ENCODE data around the gene GANAB.
"Not testable (repeated sequence)": the region's sequence is repeated elsewhere in the genome, so short reads cannot be mapped to it uniquely, and the experiment has no call there.

GANAB gene

GRCh38 chr11:62645946-62646824 lies at the start of gene GANAB:
Gene GANAB (minus strand): TSS chr11:62646613. CDS start chr11:62646599, 14 bp downstream.
- DNase-seq, result peak; percentile 97 to 100

DNA sequence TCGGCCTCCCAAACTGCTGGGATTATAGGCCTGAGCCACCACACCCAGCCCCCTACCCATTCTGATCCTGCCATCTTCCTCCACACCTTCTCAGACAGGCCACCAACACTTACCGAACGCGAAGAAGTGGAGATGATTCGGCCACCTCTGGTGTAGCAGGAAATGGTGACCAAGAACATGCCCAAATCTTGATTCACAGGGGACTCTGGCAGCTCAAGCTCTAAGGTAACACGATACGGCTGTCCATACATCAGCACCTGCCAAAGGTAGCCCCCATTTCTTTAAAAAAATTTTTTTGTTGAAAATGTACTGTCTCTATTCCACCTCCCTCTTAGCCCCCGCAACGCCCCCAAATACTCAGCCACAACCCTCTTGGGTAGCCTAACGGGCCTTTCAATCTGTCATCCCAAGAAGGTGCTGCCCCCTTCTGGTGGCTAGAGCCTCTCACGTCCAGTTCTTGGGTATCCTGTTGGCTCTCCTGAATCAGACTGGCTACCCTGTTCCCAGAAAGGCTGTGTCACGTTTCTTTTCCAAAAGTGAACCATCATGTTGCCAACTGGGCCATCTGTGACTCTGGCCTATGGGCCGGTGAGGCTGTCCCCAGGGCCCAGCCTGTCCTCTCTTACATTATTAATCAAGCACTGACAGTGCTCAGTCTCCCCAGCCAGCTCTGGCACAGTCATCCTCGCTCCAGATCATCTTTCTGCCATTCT lies 48.2 kb upstream of the GANAB start:
- peak; percentile 66 to 87 for DNase-seq

- DNase-seq, result not testable (repeated sequence)
These were observed 47.2 kb upstream of the GANAB start for GRCh38 chr11:62693624-62694023.

DNA sequence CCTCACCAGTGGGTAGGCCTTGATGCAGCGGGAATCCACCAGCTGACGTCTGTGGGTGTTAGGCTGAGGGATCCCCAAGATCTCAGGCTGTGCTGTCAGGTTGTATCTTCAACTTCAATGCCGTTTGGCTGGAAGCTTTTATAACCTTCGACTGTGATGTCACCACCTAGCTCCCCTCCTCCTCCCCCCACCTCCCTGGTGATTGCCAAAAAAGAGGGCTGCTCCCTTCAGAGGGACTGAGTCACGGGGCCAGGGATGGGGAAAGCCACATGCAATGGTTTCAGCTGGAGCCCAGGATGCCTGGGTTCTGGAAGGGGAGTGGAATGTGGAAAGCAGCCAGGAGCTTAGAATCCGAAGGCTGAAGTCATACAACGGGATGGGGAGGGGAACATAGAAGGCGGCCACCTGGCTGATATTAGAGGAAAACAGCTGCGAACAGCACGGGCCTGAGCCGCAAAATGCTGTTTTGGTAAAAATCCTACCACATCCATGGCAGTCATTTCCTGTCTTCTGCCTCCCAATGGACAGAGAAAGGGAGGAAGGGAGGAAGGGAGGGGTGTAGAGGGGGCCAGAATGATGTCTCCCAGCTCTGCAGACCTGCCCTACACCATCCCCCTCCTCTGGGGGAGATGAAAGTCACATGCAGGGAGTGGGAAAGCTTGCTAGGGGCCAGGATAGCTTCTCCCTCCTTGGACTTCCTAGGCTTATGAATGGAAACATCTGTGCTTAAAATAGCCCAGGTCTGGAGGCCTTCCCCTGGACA lies 43.2 kb upstream of the GANAB start, which contains the start of gene LRRN4CL:
Gene LRRN4CL (minus strand): TSS at position 110 of the 763 bp plus-strand sequence. CDS start 1,022 bp downstream, outside the sequence.
- DNase-seq, result no peak

DNA sequence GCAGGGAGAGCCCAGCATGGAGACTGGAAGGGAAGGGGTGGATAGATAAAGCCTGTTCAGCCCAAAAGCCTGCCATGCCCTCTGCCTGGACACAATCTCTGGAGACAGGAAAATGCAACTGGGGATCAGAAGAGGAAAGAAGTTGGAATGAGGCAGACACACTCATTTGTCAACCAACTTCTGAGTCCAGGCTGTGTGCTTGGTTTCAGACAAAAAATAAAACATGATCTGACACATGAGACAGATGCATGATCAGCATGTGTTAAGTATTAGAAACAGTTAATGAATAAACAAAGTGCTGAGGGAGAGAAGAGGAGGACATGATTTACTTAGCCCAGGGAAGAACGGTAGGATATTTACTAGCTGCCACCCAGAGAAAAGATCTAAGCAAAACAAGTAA lies 42.1 kb upstream of the GANAB start:
- no peak for DNase-seq

DNA sequence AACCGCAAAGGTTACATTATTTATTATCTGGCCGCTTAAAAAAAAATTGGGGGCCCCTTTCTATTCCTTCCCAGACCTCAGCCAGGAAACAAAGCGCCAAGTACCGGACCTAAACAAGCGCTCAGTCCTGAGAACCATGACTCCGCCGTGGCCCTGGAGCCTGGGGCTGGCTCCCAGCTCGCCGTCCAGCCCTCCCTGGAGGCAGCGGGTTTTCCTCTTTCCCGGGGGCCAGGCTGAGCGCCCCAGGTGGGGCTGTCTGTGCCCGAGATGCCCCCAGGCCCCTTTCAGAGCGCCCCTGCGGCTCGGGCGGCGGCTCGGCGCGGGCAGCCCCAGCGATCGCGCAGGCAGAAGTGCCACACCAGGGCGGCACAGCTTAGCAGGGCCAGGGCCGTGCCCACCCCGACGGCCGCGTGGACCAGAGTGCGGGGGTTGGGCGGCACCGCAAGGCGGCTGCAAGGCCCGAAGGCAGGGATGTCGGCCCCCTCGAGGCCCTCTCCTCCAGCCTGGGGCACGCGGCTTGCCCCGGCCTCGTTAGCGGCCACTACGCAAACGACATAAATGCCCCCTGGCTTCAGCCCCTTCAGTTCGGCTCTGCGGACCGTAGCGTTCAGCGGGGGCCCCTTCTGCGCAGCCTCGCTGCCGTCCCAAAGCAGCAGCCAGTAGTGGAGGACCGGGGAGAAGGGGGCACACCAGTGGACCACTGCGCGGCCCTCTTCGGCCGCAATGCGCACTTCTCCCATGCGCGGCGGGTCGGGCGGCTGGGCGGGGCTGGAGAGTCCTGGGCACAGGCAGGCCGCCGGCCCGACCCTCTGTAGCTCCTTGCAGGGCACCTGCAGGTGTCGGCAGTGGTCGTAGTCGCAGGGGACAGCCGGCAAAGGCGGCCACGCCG lies 41.3 kb upstream of the GANAB start:
- no peak for DNase-seq

DNA sequence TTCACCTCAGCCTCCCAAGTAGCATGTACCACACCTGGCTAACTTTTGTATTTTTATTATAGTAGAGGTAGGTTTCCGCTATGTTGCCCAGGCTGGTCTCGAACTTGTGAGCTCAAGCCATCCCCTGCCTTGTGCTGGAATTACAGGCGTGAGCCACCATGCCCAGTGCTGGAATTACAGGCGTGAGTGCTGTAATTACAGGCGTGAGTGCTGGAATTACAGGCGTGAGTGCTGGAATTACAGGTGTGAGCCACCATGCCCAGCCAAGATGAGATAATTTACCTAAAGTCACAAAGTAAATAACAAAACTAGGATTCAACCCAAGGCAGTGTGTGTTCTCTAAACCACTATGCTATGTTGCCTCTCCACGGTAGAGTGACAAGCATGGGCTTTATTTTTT lies 36.1 kb upstream of the GANAB start:
- no peak for DNase-seq

- peak; percentile 53 to 85 for DNase-seq
These were observed 34.4 kb upstream of the GANAB start for GRCh38 chr11:62680825-62681240.

DNA sequence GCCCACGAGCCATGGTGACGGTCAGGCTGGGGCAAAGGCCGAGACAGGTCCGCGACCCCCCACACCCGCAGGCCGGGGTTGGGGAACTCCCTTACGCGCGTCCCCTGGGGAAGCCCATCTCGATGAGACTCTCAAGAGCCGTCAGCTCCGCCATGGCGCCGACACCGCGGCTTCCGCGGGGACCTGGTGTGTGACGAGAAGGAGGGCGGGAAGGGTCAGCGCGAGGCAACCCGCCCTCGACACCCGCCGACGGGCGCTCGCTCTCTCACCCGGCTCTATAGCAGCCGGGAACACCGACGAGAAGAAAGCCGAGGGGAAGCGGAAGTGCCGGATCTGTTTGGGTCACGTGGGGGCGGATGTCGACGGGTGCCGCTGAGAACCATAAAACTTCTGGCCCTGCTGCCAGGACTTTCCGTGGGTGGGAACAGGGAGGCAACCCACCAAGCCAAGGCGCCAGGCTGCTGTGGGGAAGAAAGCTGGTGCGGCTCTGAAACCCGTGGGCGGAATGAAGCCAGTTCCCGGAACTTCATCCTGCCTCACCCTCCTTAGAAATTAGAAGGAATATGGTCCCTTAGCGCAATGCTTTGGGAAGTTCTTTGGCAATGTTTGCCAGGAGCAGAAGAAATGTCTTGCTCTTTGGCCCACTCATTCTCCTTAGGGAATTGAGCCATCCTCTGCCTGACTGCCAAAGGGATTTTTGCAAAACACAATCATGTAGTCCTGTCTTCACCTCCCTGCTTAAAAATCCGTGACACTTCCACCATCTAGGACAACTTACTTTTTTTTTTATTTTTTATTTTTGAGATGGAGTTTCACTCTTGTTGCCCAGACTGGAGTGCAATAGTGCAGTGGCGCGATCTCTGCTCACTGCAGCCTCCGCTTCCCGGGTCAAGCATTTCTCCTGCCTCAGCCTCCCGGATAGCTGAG lies 32.6 kb upstream of the GANAB start, which contains the start of gene UBXN1:
Gene UBXN1 (minus strand): TSS at position 304 of the 927 bp plus-strand sequence. CDS start 150 bp downstream, at position 154.
- DNase-seq, result peak; percentile 87 to 94

- no peak for DNase-seq
These were observed 32.0 kb upstream of the GANAB start for GRCh38 chr11:62678433-62678769.

GRCh38 chr11:62677714-62678113 lies 31.3 kb upstream of the GANAB start:
- no peak for DNase-seq

GRCh38 chr11:62677156-62677555 lies 30.7 kb upstream of the GANAB start:
- no peak for DNase-seq

DNA sequence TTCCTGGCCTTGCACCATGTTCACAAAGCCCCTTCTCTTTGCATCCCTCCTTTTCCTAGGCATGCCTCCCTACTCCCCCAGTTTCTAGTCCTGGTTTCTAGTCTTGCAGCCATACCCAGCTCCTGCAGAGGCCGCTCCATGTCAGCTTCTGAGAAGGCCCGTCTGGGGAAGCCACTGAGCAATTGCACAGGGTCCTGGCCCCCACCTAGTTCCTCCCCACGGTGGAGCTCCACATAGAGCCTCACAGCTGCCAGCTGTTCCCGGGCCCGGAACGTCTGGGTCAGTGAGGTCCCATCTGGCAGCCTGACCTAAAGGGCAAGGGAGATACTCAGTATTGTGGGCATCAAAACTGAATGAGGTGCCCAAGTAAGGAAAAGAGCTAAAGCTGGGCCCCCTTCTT lies 30.3 kb upstream of the GANAB start:
- no peak for DNase-seq

DNA sequence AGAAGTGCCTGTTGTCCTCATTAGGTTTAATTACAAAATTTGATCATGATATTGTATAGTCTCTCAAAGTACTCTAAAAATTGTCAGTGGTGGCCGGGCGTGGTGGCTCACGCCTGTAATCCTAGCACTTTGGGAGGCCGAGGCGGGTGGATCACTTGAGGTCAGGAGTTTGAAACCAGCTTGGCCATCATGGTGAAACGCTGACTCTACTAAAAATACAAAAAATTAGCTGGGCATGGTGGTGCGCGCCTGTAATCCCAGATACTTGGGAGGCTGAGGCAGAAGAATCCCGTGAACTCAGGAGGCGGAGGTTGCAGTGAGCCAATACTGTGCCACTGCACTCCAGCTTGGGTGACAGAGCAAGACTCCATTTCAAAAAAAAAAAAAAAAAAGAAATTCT lies 29.0 kb upstream of the GANAB start:
- not testable (repeated sequence) for DNase-seq

- DNase-seq, result no peak
These were observed 26.7 kb upstream of the GANAB start for GRCh38 chr11:62673196-62673525.

GRCh38 chr11:62671608-62672389 lies 25.4 kb upstream of the GANAB start, which contains the start of the genes LBHD1 and UQCC3:
Gene LBHD1 (minus strand): TSS chr11:62672267. CDS start chr11:62670031, 2,236 bp downstream.
Gene UQCC3 (plus strand): TSS chr11:62671673. CDS start chr11:62671746, 73 bp downstream.
- DNase-seq, result peak; percentile 90 to 98

- DNase-seq, result peak in 1 of 2 experiments; percentile 81
These were observed 24.8 kb upstream of the GANAB start for GRCh38 chr11:62671236-62671607.

DNA sequence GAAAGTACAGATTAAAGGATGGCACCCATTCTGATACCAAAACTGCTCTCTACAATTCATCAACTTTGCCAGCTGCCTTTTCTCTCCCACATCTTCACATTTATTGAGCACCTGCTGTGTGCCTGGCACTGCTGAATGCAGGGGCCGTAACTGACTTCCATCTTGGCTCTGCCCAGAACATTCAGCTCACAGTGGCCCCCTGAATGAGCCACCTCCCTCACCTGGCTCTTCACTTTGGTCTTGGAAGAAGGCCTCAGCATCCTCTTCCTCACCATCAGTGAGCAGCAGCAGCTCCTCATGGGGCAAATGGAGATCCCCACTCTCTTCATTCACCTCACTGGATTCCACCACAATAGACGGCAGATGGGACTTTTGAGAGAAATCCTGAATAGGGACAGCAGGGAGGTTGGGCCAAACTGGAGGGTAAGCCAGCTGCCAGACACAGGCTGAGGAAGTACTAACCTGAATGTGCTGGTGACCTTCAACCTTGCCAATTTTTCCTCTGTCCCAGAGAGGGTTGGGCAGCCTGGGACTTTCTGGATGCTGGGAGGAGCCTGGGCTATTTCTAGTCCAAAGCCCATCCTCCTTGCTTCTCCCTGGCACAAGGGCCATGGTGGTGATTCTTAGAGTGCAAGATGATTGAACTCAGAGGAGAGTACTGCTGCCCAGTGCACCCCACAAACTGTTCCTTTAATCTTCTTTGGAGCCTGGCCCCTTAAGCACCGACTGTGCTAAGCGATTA lies 23.2 kb upstream of the GANAB start:
- no peak for DNase-seq

GRCh38 chr11:62667460-62667859 lies 21.0 kb upstream of the GANAB start:
- no peak for DNase-seq
